ENCODE measurements around the gene TMEM218.
"Not testable (repeated sequence)": the region's sequence is repeated elsewhere in the genome, so short reads cannot be mapped to it uniquely, and the experiment has no call there.

The TMEM218 gene

DNA sequence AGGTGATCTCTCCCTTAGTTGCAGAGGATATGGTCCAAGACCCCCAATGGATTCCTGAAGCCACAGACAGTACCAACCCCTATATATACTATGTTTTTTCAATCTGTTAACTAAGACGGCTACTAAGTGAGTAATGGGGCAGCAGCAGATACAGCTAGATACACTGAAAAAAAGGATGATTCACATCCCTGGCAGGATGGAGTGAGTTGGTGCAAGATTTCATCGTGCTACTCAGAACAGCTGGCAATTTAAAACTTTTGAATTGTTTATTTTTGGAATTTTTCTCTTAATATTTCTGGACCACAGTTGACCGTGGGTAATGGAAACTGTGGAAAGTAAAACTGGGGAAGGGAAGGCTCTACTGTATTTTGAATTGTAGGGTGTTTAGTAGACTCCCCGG is 17.0 kb upstream of the TMEM218 start:
- DNase-seq = no peak

GRCh38 chr11:125124618-125124992 is 13.2 kb upstream of the TMEM218 start:
- DNase-seq = no peak

DNA sequence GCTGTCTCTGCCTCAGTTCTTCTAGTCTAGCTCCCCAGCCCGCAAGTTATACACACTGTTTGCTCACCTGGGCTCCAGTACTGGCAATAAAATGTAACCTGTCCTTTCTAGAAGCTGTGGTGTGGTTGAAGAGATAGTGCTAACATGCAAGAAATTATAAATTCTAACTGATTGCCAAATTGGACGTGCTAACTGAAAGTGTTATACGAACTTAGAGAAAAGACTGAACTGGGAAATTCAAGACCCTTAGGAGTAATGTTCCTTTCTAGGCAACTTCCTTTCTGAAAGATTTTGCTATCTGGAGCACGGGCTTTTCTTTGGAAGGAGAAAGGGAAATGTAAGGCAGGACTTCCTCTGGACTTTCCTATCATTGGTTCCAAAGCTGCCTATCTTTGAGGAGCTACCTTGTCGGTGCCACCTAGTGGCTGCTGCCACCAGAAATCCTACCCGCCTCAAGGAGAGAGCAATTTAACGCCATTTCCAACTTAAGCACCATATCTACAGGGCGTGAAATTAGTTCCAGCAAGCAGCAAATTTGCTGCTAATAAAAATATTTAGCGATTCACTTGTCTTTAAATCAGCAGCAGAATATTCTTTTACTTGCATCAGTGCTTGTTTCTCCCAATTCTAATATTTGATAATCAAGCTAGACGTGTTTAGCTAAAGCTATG is 12.7 kb upstream of the TMEM218 start:
- peak; percentile 18 for DNase-seq

DNA sequence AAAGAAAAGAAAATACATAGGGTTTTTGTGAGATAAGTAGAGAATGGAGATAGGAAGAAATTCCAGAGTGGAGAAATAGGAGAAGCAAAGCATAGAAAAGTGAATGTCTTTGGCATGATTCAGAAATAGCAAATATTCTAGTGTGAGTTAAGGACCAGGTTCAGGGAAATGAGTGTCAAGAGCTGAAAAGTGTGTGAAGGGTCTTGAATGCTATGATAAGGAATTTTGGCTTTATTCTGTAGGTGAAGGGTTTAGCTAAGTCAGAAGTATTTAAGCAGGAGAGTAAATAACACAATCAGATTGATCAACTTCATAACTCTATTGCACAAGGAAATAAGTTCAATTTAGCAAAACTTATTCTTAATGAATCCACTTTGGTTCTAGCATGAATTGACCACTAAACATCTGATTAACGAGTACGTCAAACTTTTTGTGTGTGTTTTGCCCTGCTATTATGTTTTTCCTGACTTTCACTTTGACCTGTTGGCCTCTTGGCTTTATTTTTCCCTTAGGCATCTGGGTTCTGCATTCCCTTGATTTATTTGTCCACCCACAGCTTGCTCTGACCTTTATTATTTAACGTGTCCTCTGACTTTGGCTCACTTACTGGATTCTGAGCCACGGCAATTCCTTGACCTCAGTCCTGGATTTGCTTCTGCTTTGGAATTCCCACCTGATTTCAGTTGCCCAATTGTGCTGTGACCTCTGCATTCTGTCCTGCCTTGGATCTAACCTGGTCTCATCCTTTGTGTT is 11.9 kb upstream of the TMEM218 start:
- DNase-seq = no peak

DNA sequence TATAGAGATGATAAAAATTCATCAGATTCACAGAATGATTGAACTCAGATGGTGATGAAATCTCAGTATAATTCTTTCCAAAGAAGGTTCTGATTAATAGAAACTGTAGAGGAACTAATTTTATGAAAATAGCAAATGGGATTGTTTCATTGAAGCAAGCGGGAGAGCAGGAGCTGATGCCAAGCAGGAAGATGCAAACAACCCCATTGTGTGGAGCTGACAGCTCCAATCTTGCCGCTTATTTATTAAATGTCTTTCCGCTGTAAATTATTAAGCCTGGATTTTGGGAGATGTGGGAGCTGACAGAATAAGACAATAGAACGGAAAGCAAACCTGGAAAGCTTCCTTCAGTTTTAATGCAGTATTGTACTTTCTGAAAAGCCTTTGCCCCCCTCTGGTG is 6.0 kb upstream of the TMEM218 start:
- no peak for DNase-seq

DNA sequence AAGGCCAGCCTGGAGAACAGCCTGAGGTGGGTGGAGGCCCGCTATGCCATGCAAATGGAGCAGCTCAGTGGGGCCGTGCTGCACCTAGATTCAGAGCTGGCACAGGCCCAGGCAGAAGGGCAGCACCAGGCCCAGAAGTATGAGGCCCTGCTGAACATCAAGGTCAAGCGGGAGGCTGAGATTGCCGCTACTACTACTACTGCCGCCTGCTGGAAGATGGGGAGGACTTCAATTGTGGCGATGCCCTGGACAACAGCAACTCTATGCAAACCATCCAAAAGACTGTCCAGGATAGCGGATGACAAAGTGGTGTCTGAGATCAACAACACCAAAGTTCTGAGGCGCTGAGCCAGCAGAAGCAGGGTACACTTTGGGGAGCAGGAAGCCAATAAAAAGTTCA is 3.1 kb upstream of the TMEM218 start:
- no peak for DNase-seq

DNA sequence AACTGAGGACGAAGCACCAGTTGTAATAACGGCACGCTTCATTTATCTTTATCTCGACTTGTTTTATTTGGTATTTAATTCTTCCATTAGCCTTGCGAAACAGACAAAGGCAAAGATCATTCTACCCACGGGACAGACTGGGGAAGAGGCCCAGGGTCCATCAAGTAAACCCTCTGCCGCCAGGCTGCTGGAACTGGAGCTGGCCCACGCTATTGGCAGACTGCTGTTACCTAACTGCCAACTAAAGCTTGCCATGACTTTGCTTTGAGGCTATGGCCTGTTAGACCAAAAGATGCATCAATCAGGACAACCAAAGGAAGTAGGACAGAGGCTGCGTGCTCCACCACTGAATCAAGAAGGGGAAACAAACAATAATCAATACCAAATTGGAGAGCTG is 780 bp upstream of the TMEM218 start:
- DNase-seq = no peak

DNA sequence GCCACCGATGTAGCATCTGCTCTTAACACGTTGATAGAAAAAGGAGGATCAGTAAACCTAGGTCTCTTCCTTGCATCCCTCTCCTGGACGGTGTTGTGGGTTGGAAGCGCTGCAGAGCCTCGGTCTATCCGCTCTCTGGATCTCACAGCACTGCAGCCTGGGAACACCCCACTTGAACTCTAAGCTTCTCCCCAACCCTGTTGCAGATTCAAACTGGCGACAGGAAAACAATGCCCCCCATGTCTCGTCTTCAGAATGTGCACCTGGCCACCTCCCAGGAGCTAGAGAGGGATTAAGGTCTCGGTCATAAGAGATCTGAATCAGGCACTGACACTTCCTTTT is 454 bp downstream of the TMEM218 start:
- DNase-seq = no peak

- no peak for DNase-seq
Measured at GRCh38 chr11:125110506-125110905, 920 bp downstream of the TMEM218 start.

DNA sequence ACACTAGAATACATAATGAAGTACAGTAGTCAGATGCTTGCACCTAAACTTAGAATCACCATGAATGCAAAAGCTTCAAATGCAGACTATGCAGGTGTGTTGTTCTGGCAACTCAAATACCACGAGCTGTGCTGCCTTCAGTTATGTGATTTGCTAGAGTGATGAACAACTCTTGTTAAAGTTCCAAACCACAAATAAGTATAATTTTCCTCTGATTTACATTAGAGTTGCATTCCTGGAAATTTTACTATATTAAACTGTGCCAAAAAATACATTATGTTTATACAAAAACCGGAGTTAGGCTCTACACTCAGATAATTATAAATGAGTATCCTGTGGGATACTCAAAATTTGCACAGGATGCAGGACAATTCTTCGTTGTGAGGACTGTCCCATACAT is 3.0 kb downstream of the TMEM218 start:
- DNase-seq = no peak

DNA sequence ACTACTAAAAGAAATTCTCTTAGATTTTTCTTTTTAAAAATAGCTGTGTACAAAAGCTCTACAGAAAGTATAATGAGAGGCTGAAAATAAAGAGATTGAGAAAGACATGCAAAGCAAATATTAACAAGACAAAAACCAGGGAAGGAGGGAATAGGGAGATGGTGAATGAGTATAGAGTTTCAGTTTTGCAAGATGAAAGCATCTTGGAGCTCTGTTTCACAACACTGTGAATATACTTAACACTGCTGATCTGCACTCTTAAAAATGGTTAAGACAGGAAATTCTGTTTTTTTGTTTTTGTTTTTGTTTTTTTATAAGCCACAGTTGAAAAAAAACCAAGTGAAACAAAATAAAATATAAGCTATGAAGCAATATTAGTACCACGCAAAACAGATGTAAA is 5.5 kb downstream of the TMEM218 start:
- no peak for DNase-seq

DNA sequence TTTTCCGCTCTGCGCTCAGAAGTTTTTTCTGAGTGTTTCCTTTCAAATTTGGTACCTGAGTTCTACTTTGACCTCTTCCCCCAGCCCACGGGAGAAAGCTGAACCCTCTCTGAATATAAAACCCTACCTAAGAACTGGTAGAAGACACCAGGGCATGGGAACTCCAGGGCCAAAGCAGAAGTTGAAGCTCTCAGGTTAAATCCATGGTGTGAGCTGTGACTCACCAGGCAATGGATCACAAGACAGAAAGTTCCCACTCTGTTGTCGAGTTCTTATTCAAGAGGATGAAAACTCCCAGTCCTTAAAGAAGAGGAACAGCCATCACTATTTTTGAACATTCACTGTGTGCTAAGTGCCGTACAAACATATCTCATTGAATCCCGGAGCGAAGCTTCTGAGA is 8.9 kb downstream of the TMEM218 start:
- DNase-seq = no peak

DNA sequence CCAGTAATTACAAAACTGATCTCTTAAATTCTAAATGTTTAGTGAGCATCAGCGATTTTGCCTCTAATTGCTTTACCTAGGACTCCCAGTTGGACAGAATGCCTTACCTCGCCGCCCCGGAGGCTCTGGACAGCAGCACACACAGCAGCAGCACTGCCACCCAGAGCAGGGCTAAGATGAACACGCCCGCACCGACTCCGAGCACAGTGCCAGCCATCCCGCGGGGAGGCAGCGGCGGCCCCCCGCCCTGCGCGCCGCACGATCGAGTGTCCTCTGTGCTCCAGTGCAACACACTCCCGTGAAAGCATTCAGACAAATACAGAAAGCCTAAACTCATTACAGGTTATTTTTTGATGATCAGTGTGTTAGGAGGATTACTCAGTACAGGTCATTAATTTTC is 9.4 kb downstream of the TMEM218 start:
- DNase-seq = no peak

GRCh38 chr11:125101596-125101995 is 9.8 kb downstream of the TMEM218 start:
- no peak for DNase-seq

- DNase-seq = no peak
Measured at GRCh38 chr11:125100136-125100535, 11.3 kb downstream of the TMEM218 start.

- no peak for DNase-seq
Measured at GRCh38 chr11:125094731-125095130, 16.7 kb downstream of the TMEM218 start.

- DNase-seq = no peak
Measured at GRCh38 chr11:125093502-125093901, 17.9 kb downstream of the TMEM218 start.

- no peak for DNase-seq
Measured at GRCh38 chr11:125092669-125093068, 18.8 kb downstream of the TMEM218 start.

- DNase-seq = no peak
Measured at GRCh38 chr11:125091877-125092664, 19.4 kb downstream of the TMEM218 start.

DNA sequence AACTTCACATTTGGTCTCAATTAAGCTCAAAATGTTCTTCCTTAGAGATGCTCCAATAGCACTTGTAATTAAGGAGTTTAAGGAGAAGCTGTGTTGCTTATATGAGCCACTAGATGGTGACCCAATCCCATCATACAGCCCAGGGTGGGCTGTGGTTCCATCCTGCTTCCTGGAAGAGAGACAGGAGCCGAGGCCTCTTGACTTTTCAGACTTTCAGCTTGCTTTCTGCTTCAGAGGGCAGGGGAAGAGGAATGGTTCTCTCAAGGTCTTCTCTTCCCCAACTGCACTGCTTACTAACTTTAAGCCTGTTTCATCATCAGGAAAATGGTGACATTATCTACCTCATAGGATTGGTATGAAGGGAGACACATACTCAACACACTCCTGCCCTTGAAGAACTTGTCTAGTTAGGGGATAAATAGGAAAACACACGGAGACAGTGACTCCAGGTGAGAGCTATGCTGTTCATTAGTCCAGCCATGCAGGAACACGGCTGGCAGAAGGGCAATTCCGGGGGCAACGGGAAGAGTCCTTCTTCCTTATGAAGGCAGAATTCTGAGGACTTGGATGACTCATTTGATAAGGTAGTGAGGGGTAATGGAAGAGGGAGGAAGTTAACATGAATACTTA is 20.1 kb downstream of the TMEM218 start:
- no peak for DNase-seq

DNA sequence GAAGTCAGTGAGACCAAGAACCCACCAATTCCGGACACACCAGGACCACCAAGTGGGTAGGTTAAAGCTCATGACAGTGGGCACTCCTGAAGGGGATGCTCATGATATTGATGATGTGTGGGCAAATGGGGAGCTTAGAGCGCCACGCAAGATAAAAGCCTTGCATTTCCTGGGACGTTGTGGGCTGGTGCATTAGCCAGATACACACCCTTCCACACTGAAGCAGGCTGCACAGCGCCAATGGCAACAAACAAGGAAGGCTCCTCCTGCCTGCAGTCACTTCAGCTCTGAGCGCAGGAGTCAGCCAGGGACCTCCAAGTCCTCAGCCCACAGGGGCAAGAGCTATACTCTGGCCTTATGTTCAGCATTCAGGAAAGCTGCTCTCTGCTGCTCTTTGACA is 20.6 kb downstream of the TMEM218 start:
- DNase-seq = no peak

DNA sequence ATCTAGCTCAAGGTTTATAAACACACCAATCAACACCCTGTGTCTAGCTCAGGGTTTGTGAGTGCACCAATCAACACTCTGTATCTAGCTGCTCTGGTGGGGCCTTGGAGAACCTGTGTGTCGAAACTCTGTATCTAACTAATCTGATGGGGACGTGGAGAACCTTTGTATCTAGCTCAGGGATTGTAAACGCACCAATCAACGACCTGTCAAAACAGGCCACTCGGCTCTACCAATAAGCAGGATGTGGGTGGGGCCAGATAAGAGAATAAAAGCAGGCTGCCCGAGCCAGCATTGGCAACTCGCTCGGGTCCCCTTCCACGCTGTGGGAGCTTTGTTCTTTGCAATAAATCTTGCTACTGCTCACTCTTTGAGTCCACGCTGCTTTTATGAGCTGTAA is 21.3 kb downstream of the TMEM218 start:
- not testable (repeated sequence) for DNase-seq

GRCh38 chr11:125089481-125089880 is 21.9 kb downstream of the TMEM218 start:
- not testable (repeated sequence) for DNase-seq
